Measurements from ENCODE around the gene GDA.

DNA sequence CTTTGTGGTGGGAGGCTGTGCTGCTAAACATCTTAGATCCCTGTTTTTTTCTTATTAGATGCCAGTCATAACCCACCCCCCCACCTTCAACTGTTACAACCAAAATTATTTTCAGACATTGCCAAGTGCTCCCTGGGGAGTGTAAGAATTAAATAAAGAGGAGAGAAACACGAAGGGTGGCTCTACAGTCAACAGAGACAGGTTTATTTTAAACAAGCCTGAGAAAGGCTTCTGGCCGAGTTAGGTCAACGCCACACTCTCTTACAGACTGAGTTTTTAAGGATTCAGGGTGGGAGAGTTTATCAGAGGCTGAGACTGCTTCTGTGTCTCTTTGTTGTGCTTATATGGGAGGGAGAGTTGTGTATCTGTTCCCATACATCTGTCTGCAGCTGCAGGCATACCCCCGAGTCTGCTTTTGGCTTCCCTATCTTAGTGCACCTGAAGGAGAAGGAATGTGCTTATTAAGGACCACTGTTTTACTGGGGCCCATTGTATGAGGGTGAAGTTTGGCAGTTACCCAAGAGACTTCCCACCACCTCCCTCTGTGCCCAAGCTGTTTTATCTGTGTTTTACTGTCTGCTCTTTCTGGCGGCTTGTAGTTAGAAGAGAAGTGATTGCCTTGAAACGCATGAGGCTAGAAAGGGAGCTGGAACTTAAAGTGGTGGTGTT lies 11.4 kb upstream of the GDA start:
- TF ChIP-seq, protein P1, sequence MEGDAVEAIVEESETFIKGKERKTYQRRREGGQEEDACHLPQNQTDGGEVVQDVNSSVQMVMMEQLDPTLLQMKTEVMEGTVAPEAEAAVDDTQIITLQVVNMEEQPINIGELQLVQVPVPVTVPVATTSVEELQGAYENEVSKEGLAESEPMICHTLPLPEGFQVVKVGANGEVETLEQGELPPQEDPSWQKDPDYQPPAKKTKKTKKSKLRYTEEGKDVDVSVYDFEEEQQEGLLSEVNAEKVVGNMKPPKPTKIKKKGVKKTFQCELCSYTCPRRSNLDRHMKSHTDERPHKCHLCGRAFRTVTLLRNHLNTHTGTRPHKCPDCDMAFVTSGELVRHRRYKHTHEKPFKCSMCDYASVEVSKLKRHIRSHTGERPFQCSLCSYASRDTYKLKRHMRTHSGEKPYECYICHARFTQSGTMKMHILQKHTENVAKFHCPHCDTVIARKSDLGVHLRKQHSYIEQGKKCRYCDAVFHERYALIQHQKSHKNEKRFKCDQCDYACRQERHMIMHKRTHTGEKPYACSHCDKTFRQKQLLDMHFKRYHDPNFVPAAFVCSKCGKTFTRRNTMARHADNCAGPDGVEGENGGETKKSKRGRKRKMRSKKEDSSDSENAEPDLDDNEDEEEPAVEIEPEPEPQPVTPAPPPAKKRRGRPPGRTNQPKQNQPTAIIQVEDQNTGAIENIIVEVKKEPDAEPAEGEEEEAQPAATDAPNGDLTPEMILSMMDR (IDR thresholded peaks at IDR 0.05 in 8 of 11, conservative IDR thresholded peaks at IDR 0.05 in 3 of 11) = no peak
- no peak for TF ChIP-seq POLR2A (IDR thresholded peaks at IDR 0.05)
